HCT116 (cell line): ENCODE data around the gene SLC22A4. TPM values are rescaled to one million over a fixed set of nuclear protein-coding genes. Genes with fewer than 3 reads are reported as not detected.
A peak's percentile ranks its signal among the peaks of the same experiment; 100 is the strongest.

Experiments
- ATAC-seq: fragments of 200-7000 bp; cut with Tn5 transposase; 2 replicates; pipeline ENCODE4 v1.9.1; 2020; ENCODE audit warnings: mild to moderate bottlenecking, moderate library complexity
- BruUV-seq: library from RNA; stranded (reverse); fragments of 400-500 nt; replicated peaks from 2 replicates; lab custom pipeline; 2021; lab: Mats Ljungman, UMichigan
- CTCF ChIA-PET: fragments of 300-600 bp; sonication (Branson Sonifier 250); formaldehyde crosslinking; loops from one replicate; lab custom pipeline; 2021; ENCODE audit warnings: antibody characterized with exemption; lab: Charles Lee
- POLR2A ChIA-PET: fragments of 300-600, 350-600 bp; sonication (Branson Sonifier 250); formaldehyde crosslinking; loops from one replicate; lab custom pipeline; 2021; ENCODE audit warnings: antibody characterized with exemption; lab: Charles Lee
- RAD21 ChIA-PET, 2 experiments: fragments of 300-600 bp; sonication (Branson Sonifier 250); formaldehyde crosslinking; loops; one replicate each; lab custom pipeline; 2023; ENCODE audit warnings: low total read pairs in 2 of 2; ENCODE audit not compliant: uncharacterized antibody in 2 of 2, unreplicated experiment in 2 of 2, low non-redundant PET in 1 of 2; lab: Charles Lee
- DNase-seq: peaks from one replicate; pipeline ENCODE4 v3.0.0-alpha.2; 2010; ENCODE audit warnings: low read depth, low spot score
- H2AFZ ChIP-seq: fragments of 200-600 bp; shearing (Covaris generic), sonication (generic); 2 replicates; pipeline ENCODE4 v1.6.1; 2017; ENCODE audit warnings: low read depth, mixed run types, mixed read lengths, antibody characterized with exemption, low read length; ENCODE audit not compliant: poor library complexity, severe bottlenecking
- H3K27ac ChIP-seq: 2 replicates; pipeline ENCODE4 v1.5.1; 2012; ENCODE audit warnings: low read depth, low read length
- H3K27me3 ChIP-seq: fragments of 200-600 bp; sonication (generic); 2 replicates; pipeline ENCODE4 v1.6.1; 2016; ENCODE audit warnings: mixed run types, low read length, mixed read lengths; ENCODE audit not compliant: insufficient read depth
- H3K36me3 ChIP-seq, 2 experiments: fragments of 200-500 bp in 1 of 2; fragments of 200-600 bp in 1 of 2; sonication (Bioruptor generic) in 1 of 2; sonication (generic) in 1 of 2; 2 replicates each; pipeline versions ENCODE4 v1.5.1 to v1.6.1; 2014 to 2016; ENCODE audit warnings: low read length in 2 of 2, inconsistent platforms in 1 of 2, mixed read lengths in 1 of 2, mixed run types in 1 of 2; ENCODE audit not compliant: insufficient read depth in 2 of 2, control insufficient read depth in 1 of 2
- H3K4me1 ChIP-seq, 2 experiments: fragments of 200-600 bp in 1 of 2; sonication (generic) in 1 of 2; 2 replicates each; pipeline versions ENCODE4 v1.5.1 to v1.6.1; 2012 to 2017; ENCODE audit warnings: low read length in 2 of 2, inconsistent platforms in 1 of 2, mild to moderate bottlenecking in 1 of 2, mixed read lengths in 1 of 2, mixed run types in 1 of 2, moderate library complexity in 1 of 2; ENCODE audit not compliant: insufficient read depth in 2 of 2, control insufficient read depth in 1 of 2
- H3K4me2 ChIP-seq: fragments of 200-600 bp; sonication (generic); 2 replicates; pipeline ENCODE4 v1.6.1; 2017; ENCODE audit warnings: mixed run types, low read length, mixed read lengths
- H3K4me3 ChIP-seq, 2 experiments: fragments of 200-600 bp in 1 of 2; sonication (generic) in 1 of 2; replicated peaks in 1 of 2; 2 replicates each; pipeline ENCODE4 v1.5.1; 2011 to 2016; ENCODE audit warnings: low read length in 2 of 2, control low read depth in 1 of 2, low read depth in 1 of 2, mild to moderate bottlenecking in 1 of 2, mixed read lengths in 1 of 2, mixed run types in 1 of 2
- H3K79me2 ChIP-seq: fragments of 200-600 bp; sonication (generic); 2 replicates; pipeline ENCODE4 v1.6.1; 2017; ENCODE audit warnings: mild to moderate bottlenecking, mixed run types, low read length, moderate library complexity, mixed read lengths; ENCODE audit not compliant: insufficient read depth
- H3K9ac ChIP-seq: fragments of 200-600 bp; sonication (generic); 2 replicates; pipeline ENCODE4 v1.6.1; 2016; ENCODE audit warnings: low read length, mixed read lengths
- H3K9me2 ChIP-seq: fragments of 200-600 bp; sonication (generic), shearing (Covaris generic); 2 replicates; pipeline ENCODE4 v1.6.1; 2017; ENCODE audit warnings: mixed run types, mild to moderate bottlenecking, moderate library complexity; ENCODE audit not compliant: insufficient read depth
- H3K9me3 ChIP-seq, 2 experiments: fragments of 200-500 bp in 1 of 2; fragments of 200-600 bp in 1 of 2; sonication (Bioruptor generic) in 1 of 2; sonication (generic) in 1 of 2; 2 replicates each; pipeline ENCODE4 v1.6.1; 2014 to 2017; ENCODE audit warnings: low read length in 2 of 2, mixed read lengths in 2 of 2, inconsistent platforms in 1 of 2, low read depth in 1 of 2, mild to moderate bottlenecking in 1 of 2, mixed run types in 1 of 2, moderate library complexity in 1 of 2; ENCODE audit not compliant: control insufficient read depth in 1 of 2, insufficient read depth in 1 of 2
- H4K20me1 ChIP-seq: fragments of 200-600 bp; sonication (generic), shearing (Covaris generic); 2 replicates; pipeline ENCODE4 v1.6.1; 2017; ENCODE audit warnings: mixed run types, mild to moderate bottlenecking, moderate library complexity; ENCODE audit not compliant: insufficient read depth
- CBX3 ChIP-seq: IDR thresholded peaks from 2 replicates; pipeline ENCODE4 v1.6.1; 2012; ENCODE audit warnings: low read depth
- CTCF ChIP-seq, 3 experiments: fragments of 200-600 bp in 1 of 3; sonication (generic) in 1 of 3; IDR thresholded peaks in 2 of 3; conservative IDR thresholded peaks in 1 of 3; 2 replicates each; pipeline ENCODE4 v1.5.1; 2012 to 2017; ENCODE audit warnings: low read depth in 2 of 3, low read length in 2 of 3, antibody characterized with exemption in 1 of 3, borderline replicate concordance in 1 of 3, control low read depth in 1 of 3, mild to moderate bottlenecking in 1 of 3, mixed read lengths in 1 of 3, mixed run types in 1 of 3, moderate library complexity in 1 of 3; ENCODE audit not compliant: insufficient read depth in 1 of 3
- EGR1 ChIP-seq: IDR thresholded peaks from 2 replicates; pipeline ENCODE4 v1.6.1; 2012; ENCODE audit warnings: low read depth
- EZH2 ChIP-seq: fragments of 200-600 bp; sonication (generic); IDR thresholded peaks from 2 replicates; pipeline ENCODE4 v1.6.1; 2017; ENCODE audit warnings: antibody characterized with exemption, mixed run types
- EZH2phosphoT487 ChIP-seq: fragments of 200-600 bp; IDR thresholded peaks from 2 replicates; pipeline ENCODE4 v1.6.1; 2018; ENCODE audit warnings: antibody characterized with exemption, borderline replicate concordance
- FOSL1 ChIP-seq: IDR thresholded peaks from 2 replicates; pipeline ENCODE4 v1.6.1; 2012; ENCODE audit warnings: low read depth
- JUND ChIP-seq: IDR thresholded peaks from 2 replicates; pipeline ENCODE4 v1.6.1; 2012
- MAX ChIP-seq: IDR thresholded peaks from 2 replicates; pipeline ENCODE4 v1.6.1; 2012
- POLR2A ChIP-seq: IDR thresholded peaks from 2 replicates; pipeline ENCODE4 v1.7.0; 2011; ENCODE audit warnings: borderline replicate concordance; ENCODE audit not compliant: insufficient read depth, insufficient read length; ENCODE audit errors: extremely low read depth
- REST ChIP-seq: IDR thresholded peaks from 2 replicates; pipeline ENCODE4 v1.6.1; 2012; ENCODE audit warnings: low read depth
- SIN3A ChIP-seq: IDR thresholded peaks from 2 replicates; pipeline ENCODE4 v1.6.1; 2012; ENCODE audit warnings: low read depth
- ZFX ChIP-seq: fragments of 450-650 bp; IDR thresholded peaks from 2 replicates; pipeline ENCODE4 v1.6.1; 2017
- ZNF274 ChIP-seq: fragments of 200-500 bp; sonication (Bioruptor generic); IDR thresholded peaks from 2 replicates; pipeline ENCODE4 v1.6.1; 2014; ENCODE audit warnings: mild to moderate bottlenecking, low read depth, low read length, inconsistent platforms
- intact Hi-C: fragments of 100-400 bp; cut with micrococcal nuclease; formaldehyde crosslinking; loops from 2 replicates; pipeline ENCODE4 v1.10.0; 2022
- total RNA-seq: library from RNA; stranded (reverse); gene quantifications from one replicate; pipeline ENCODE4 v1.2.1, GENCODE V29; 2021; ENCODE audit not compliant: unreplicated experiment

SLC22A4 gene
- total RNA-seq, 1 experiment from 2014 or later, result 0.59 TPM

- no peak for DNase-seq
- Histone ChIP-seq H2AFZ (no peak overlapping the region), H3K9me3 (no peaks in the 10 kb centered on the region), H3K4me1 (peaks cover 3 to 32% of the 10 kb centered on the region in 2 experiments), H4K20me1 (no peaks in the 10 kb centered on the region), H3K36me3 (no peaks in the 10 kb centered on the region), H3K27ac (no peak overlapping the region), H3K9me2 (no peaks in the 10 kb centered on the region), H3K4me3 (peak overlapping the region; percentile 71 to 75), H3K27me3 (no peaks in the 10 kb centered on the region), H3K4me2 (peak overlapping the region; percentile 94), H3K9ac (peak overlapping the region; percentile 80), H3K79me2 (peaks cover 27% of the 10 kb centered on the region; the same call in 1 of the 2 replicates)
- no peak for TF ChIP-seq SIN3A
- TF ChIP-seq POLR2A, result no peak
- TF ChIP-seq ZNF274, result no peak
- no peak for TF ChIP-seq EGR1
- TF ChIP-seq ZFX, result no peak
- no peak for TF ChIP-seq EZH2phosphoT487
- TF ChIP-seq CBX3, result no peak
- no peak for TF ChIP-seq JUND
- no peak for TF ChIP-seq EZH2
- TF ChIP-seq MAX, result no peak
- TF ChIP-seq REST, result no peak
- no peak for TF ChIP-seq FOSL1
- TF ChIP-seq CTCF (IDR thresholded peaks at IDR 0.05 in 2 of 3, conservative IDR thresholded peaks at IDR 0.05 in 1 of 3; ENCODE audit: borderline replicate concordance in 1 of 3, insufficient read depth in 1 of 3, low read depth in 2 of 3, low read length in 2 of 3), result no peak
- POLR2A ChIA-PET, result no interaction called here
- ATAC-seq, result no peak
- BruUV-seq, result TSS peak; percentile 37
- CTCF ChIA-PET, result no interaction called here
- intact Hi-C loops, result no loop called here
- RAD21 ChIA-PET, result no interaction called here
Measured at GRCh38 chr5:132370971-132371602, 76.9 kb downstream of the SLC22A4 start.
